Measurements from ENCODE around the gene KIFC3.
A peak's percentile ranks its signal among the peaks of the same experiment; 100 is the strongest.

KIFC3 gene

GRCh38 chr16:57764341-57765159 lies 37.7 kb downstream of the KIFC3 start:
- DNase-seq: no peak

- DNase-seq: no peak
Measured at GRCh38 chr16:57764006-57764340, 38.3 kb downstream of the KIFC3 start.

- DNase-seq: no peak
Measured at GRCh38 chr16:57763285-57764005, 38.8 kb downstream of the KIFC3 start.

- no peak for DNase-seq
Measured at GRCh38 chr16:57762365-57763040, 39.8 kb downstream of the KIFC3 start.

GRCh38 chr16:57761957-57762356 lies 40.3 kb downstream of the KIFC3 start:
- DNase-seq: no peak

- DNase-seq: no peak
Measured at GRCh38 chr16:57761301-57761700, 41.0 kb downstream of the KIFC3 start.

GRCh38 chr16:57760357-57761160 lies 41.7 kb downstream of the KIFC3 start:
- DNase-seq: no peak

- no peak for DNase-seq
Measured at GRCh38 chr16:57759541-57760356, 42.5 kb downstream of the KIFC3 start.

- no peak for DNase-seq
Measured at GRCh38 chr16:57759131-57759530, 43.2 kb downstream of the KIFC3 start.

GRCh38 chr16:57758331-57759117 lies 43.8 kb downstream of the KIFC3 start:
- no peak for DNase-seq

- no peak for DNase-seq
Measured at GRCh38 chr16:57757883-57758282, 44.4 kb downstream of the KIFC3 start.

GRCh38 chr16:57757326-57757786 lies 44.9 kb downstream of the KIFC3 start:
- peak; percentile 77 to 90 for DNase-seq

- no peak for DNase-seq
Measured at GRCh38 chr16:57756424-57757325, 45.6 kb downstream of the KIFC3 start.

- no peak for DNase-seq
Measured at GRCh38 chr16:57755726-57756423, 46.4 kb downstream of the KIFC3 start.

GRCh38 chr16:57755061-57755684 lies 47.1 kb downstream of the KIFC3 start:
- DNase-seq: no peak

GRCh38 chr16:57754354-57755060 lies 47.8 kb downstream of the KIFC3 start:
- DNase-seq: no peak

- DNase-seq: no peak
Measured at GRCh38 chr16:57753448-57754353, 48.6 kb downstream of the KIFC3 start.

All from stimulated activated CD4-positive, alpha-beta T cell treated with anti-CD3 and anti-CD28 coated beads, Interleukin-4, amount 100 ng/mL, for 4 hours (primary cell).